Putamen (tissue), 1 donor: ENCODE measurements around the gene RNF175.

ENCODE experiments used
- DNase-seq: peaks from one replicate; pipeline ENCODE4 v3.0.0-alpha.2; 2016; ENCODE audit warnings: low spot score

RNF175 gene

GRCh38 chr4:153785910-153786721, 26.3 kb upstream of the RNF175 start:
- no peak for DNase-seq

GRCh38 chr4:153784166-153784699, 24.4 kb upstream of the RNF175 start:
- no peak for DNase-seq

- no peak for DNase-seq
These were observed 22.8 kb upstream of the RNF175 start for GRCh38 chr4:153782581-153782980.

- DNase-seq = no peak
These were observed 22.0 kb upstream of the RNF175 start for GRCh38 chr4:153781717-153782416.

- no peak for DNase-seq
These were observed 21.5 kb upstream of the RNF175 start for GRCh38 chr4:153781280-153781679.

GRCh38 chr4:153780876-153781275, 21.1 kb upstream of the RNF175 start:
- no peak for DNase-seq

- no peak for DNase-seq
These were observed 20.4 kb upstream of the RNF175 start for GRCh38 chr4:153780221-153780620.

GRCh38 chr4:153778383-153778782, 18.6 kb upstream of the RNF175 start:
- no peak for DNase-seq

GRCh38 chr4:153777421-153777820, 17.6 kb upstream of the RNF175 start:
- DNase-seq = no peak

GRCh38 chr4:153776601-153777000, 16.8 kb upstream of the RNF175 start:
- no peak for DNase-seq

GRCh38 chr4:153773236-153773690, 13.4 kb upstream of the RNF175 start:
- no peak for DNase-seq

GRCh38 chr4:153771046-153771445, 11.2 kb upstream of the RNF175 start:
- peak; percentile 53 for DNase-seq

- no peak for DNase-seq
These were observed 6.9 kb upstream of the RNF175 start for GRCh38 chr4:153766758-153767157.

GRCh38 chr4:153765894-153766293, 6.1 kb upstream of the RNF175 start:
- no peak for DNase-seq

GRCh38 chr4:153764601-153765368, 5.0 kb upstream of the RNF175 start:
- no peak for DNase-seq

GRCh38 chr4:153763404-153763803, 3.6 kb upstream of the RNF175 start:
- DNase-seq = no peak

- peak; percentile 24 for DNase-seq
These were observed 977 bp downstream of the RNF175 start for GRCh38 chr4:153758688-153759406.

GRCh38 chr4:153758136-153758535, 1.7 kb downstream of the RNF175 start:
- DNase-seq = no peak

- no peak for DNase-seq
These were observed 2.4 kb downstream of the RNF175 start for GRCh38 chr4:153757407-153757806.

GRCh38 chr4:153755186-153755585, 4.6 kb downstream of the RNF175 start:
- no peak for DNase-seq

GRCh38 chr4:153750197-153750817, 9.5 kb downstream of the RNF175 start:
- DNase-seq = peak; percentile 75
